Bronchial epithelial cell (primary cell): Measurements from ENCODE around the gene IL17REL. TPM values are rescaled to one million over a fixed set of nuclear protein-coding genes. Genes with fewer than 3 reads are reported as not detected.

ENCODE experiments used
- DNase-seq: peaks from one replicate; pipeline ENCODE4 v3.0.0-alpha.2; 2010; ENCODE audit warnings: low read depth
- FAIRE-seq: peaks from 2 replicates; lab custom pipeline; 2011; peaks lifted over from hg19 to GRCh38; lab: Jason Lieb, UNC
- H3K27me3 ChIP-seq: 2 replicates; pipeline ENCODE4 v1.5.1; 2011; ENCODE audit warnings: low read length; ENCODE audit not compliant: control insufficient read depth, insufficient read depth
- H3K36me3 ChIP-seq: 2 replicates; pipeline ENCODE4 v1.5.1; 2011; ENCODE audit warnings: low read length; ENCODE audit not compliant: control insufficient read depth, insufficient read depth
- H3K4me3 ChIP-seq: 2 replicates; pipeline ENCODE4 v1.5.1; 2011; ENCODE audit warnings: mild to moderate bottlenecking, low read depth, low read length, control low read depth
- total RNA-seq: library from RNA; depleted of rRNA; stranded (reverse); fragments of >200 nt; gene quantifications from 2 replicates; pipeline ENCODE4 v1.2.1, GENCODE V29; 2014
- TF ChIP-seq, protein P1 (sequence below): IDR thresholded peaks from 2 replicates; pipeline ENCODE4 v1.5.1; 2011; ENCODE audit warnings: mild to moderate bottlenecking, moderate library complexity, low read length, control low read depth, inconsistent platforms; ENCODE audit not compliant: insufficient read depth, severe bottlenecking

The IL17REL gene
- total RNA-seq, 1 donor from 2014 or later: not detected

DNA sequence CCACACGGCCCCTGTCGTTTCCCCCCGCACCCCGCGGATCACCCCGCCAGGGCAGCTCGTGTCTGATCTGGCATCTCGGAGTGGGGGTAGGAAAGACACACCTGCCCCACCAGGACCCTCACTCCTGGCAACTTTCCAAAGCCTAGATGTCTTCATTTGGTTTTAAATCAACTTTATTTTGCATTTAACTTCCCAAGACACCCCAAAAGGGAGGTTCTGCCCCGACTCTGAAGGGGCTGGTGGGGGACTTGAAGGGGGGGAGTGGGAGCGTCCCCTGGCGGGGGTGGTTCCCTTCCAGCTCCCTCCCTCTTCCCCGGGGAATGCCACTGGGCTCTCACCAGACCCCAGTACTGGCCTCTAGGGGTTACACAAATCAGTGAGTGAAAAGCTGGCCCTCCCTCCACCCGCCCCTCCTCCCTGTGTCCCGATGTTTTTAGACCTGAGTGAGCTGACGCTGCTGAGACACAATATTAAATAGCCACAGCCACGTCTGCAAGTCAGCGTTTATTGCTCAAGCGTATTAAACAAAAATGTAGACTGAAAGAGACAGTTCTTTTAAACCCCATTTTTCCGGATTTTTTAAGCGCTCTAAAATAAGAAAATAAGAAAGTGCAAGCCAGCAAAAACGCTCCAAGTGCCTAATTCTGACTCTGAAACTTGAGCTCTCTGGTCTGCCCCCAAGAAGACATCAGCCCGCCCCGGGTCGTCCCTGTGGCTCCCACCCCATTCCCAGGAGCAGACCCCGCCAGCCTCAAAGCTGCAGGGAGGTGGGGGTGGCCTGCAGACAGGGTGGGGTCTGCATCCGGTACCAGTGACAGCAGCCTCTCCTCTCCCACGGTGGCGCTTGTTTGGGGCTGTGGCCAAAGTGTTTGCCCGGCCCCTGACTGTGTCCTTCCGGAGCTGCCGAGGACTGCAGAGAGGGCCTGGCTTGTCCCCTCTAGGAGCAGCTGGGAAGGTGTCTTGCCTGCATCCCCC lies 46.6 kb upstream of the IL17REL start:
- Histone ChIP-seq H3K27me3 (peaks cover 14% of the 10 kb centered on the region), H3K4me3 (no peak overlapping the region), H3K36me3 (no peaks in the 10 kb centered on the region)
- TF ChIP-seq, protein P1, sequence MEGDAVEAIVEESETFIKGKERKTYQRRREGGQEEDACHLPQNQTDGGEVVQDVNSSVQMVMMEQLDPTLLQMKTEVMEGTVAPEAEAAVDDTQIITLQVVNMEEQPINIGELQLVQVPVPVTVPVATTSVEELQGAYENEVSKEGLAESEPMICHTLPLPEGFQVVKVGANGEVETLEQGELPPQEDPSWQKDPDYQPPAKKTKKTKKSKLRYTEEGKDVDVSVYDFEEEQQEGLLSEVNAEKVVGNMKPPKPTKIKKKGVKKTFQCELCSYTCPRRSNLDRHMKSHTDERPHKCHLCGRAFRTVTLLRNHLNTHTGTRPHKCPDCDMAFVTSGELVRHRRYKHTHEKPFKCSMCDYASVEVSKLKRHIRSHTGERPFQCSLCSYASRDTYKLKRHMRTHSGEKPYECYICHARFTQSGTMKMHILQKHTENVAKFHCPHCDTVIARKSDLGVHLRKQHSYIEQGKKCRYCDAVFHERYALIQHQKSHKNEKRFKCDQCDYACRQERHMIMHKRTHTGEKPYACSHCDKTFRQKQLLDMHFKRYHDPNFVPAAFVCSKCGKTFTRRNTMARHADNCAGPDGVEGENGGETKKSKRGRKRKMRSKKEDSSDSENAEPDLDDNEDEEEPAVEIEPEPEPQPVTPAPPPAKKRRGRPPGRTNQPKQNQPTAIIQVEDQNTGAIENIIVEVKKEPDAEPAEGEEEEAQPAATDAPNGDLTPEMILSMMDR: no peak
- DNase-seq (no peak), FAIRE-seq (no peak)

DNA sequence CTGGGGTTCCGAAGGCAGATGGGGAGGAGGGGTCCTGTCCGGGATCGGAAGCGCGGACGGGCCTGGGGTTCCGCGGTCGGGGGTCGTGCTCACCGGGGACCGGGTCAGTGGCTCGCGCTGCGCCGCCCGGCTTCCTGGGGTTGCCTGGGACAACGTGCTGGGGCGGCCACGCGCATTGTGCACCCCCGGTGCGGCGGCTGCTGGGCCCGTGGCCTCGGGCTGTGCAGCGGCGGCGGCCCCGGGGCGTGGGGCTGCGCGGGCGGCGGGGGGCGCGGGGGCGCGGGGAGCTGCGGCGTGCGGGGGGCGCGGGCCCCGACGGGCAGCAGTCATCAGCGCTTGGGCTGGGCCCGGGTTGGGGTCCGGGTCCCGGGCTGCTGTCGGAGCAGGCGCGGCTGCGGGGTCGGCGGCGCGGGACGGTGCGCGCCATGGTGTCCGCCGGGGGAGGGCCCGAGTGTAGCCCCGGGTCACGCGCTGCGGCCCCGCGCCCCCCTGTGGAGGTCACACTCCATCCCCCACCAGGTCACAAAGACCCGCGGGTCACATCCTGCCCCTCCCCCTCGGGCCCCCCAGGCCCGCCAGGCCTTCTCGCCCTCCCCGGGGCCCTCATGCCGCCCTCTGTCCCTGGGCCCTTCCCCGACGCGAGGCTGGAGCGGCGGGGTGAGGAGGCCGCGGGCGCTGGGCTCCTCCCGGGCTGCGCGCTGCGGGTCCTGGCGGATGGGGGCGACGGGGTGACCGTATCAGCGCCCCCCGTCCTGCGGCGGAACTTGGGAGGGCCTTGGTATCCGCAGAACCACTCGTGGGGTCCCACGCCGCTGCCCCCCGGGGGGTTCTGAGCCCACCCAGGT lies 45.7 kb upstream of the IL17REL start, which contains the start of gene TTLL8:
TSS of gene TTLL8 (minus strand) at position 238 of the 845 bp plus-strand sequence.
- H3K27me3 ChIP-seq: peaks cover 14% of the 10 kb centered on the region
- H3K4me3 ChIP-seq: no peak within 1 kb of the TSS
- TF ChIP-seq, protein P1: no peak

DNA sequence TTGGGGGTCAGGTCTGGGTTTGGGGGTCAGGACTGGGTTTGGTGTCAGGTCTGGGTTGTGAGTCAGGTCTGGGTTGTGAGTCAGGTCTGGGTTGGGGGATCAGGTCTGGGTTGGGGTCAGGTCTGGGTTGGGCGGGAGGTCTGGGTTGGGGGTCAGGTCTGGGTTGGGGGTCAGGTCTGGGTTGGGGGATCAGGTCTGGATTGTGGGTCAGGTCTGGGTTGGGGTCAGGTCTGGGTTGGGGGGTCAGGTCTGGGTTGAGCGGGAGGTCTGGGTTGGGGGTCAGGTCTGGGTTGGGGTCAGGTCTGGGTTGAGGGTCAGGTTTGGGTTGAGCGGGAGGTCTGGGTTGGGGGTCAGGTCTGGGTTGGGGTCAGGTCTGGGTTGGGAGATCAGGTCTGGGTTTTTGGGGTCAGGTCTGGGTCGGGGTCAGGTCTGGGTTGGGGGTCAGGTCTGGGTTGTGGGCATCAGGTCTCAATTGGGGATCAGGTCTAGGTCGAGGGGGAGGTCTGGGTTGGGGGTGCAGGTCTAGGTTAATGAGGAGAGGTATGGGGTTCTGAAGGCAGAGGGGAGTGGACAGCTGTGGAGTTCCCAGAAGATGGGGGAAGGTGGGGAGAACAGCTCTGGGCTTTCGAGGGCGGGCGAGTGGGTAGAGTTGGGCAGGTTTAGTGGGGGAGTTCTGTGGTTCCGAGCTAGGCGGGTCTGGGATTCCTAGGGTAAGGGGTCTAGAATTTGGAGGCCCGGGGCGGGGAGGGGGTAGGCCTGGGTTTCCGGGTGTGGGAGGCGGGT lies 44.9 kb upstream of the IL17REL start:
- DNase-seq (no peak), FAIRE-seq (no peak)
- Histone ChIP-seq H3K4me3 (no peak overlapping the region), H3K27me3 (peaks cover 14% of the 10 kb centered on the region), H3K36me3 (no peaks in the 10 kb centered on the region)
- TF ChIP-seq, protein P1: no peak

More for the DNA sequence above, 45.7 kb upstream of the IL17REL start, which contains the start of gene TTLL8:
- DNase-seq (no peak), FAIRE-seq (no peak)
- H3K36me3 ChIP-seq: no peaks in the 10 kb centered on the region

DNA sequence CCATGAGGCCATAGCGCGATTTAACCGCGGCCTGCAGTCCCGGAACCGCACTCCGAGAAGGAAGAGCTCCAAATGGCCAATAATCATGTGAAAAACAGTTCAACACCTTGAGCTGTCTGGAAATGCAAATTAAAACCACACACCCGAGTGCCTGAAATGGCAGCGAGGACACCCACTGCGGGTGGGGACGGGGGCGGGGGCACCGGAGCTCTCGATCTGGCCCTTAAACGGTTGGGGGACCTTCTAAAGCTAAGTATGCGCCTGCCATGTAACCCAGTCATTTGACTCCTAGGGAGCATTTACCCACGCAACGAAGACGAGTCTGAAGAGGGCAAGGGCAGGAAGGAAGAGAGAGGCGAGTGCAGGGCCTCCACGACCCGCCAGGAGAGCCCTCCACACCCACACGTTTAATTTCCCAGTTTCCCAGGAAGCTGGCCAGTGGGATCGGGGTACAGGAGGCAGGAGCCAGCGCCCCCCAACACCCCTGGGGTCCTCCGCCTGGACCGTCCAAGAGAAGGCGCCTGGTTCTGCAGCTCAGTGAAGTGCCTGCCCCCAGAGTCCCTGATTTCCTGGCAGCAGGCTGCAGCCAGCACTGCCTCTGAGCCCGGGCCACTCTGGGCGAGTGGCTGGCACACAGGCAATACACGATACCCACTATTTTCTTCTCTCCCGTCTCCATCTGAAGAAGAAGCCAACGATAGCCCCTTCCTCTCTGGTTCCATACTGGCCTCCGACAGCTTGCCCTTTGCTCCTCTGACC lies 43.8 kb upstream of the IL17REL start:
- TF ChIP-seq, protein P1: no peak
- H3K36me3 ChIP-seq: no peaks in the 10 kb centered on the region
- no peak overlapping the region for H3K4me3 ChIP-seq
- DNase-seq (no peak), FAIRE-seq (no peak)
- peaks cover 14% of the 10 kb centered on the region for H3K27me3 ChIP-seq

DNA sequence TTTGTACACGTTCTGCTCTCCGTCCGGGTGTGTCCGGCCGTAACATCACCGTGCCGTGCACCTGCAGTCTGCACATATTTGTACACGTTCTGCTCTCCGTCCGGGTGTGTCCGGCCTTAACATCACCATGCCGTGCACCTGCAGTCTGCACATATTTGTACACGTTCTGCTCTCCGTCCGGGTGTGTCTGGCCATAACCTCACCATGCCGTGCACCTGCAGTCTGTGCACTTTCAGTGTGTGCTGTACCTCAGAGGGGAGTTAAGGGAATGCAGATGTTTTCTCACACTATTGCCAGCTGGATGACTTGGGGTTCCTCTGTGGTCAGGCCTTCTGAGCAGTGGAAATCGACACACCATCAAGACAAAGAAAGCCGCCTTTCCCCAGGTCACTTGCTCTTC lies 41.3 kb upstream of the IL17REL start:
- DNase-seq (no peak), FAIRE-seq (peak; percentile 93)
- TF ChIP-seq, protein P1: no peak
- Histone ChIP-seq H3K36me3 (no peaks in the 10 kb centered on the region), H3K4me3 (no peak overlapping the region), H3K27me3 (peaks cover 1% of the 10 kb centered on the region)
